Tibial nerve (tissue), 4 donors: ENCODE results near the gene TRABD2B. TPM values are rescaled to one million over a fixed set of nuclear protein-coding genes. Genes with fewer than 3 reads are reported as not detected.

Experiments
- DNase-seq, 2 donors: peaks; one replicate each; pipeline ENCODE4 v3.0.0-alpha.2; 2019; ENCODE audit warnings: low spot score in 2 of 2
- H3K27ac ChIP-seq, 4 donors: fragments of 200-600 bp; sonication (generic) in 3 of 4; one replicate each; pipeline ENCODE4 v1.5.1; 2017 to 2019; ENCODE audit warnings: mild to moderate bottlenecking in 1 of 4
- H3K27me3 ChIP-seq, 2 donors: fragments of 200-600 bp; sonication (generic) in 1 of 2; one replicate each; pipeline versions ENCODE4 v1.5.1 to v1.6.0; 2017 to 2019
- H3K36me3 ChIP-seq, 3 donors: fragments of 200-600 bp; sonication (generic); one replicate each; pipeline ENCODE4 v1.5.1; 2018 to 2019
- H3K4me1 ChIP-seq, 4 donors: fragments of 200-600 bp; sonication (generic) in 3 of 4; one replicate each; pipeline ENCODE4 v1.5.1; 2017 to 2019
- H3K4me3 ChIP-seq, 4 donors: fragments of 200-600 bp; sonication (generic) in 3 of 4; one replicate each; pipeline ENCODE4 v1.5.1; 2017 to 2019; ENCODE audit warnings: mild to moderate bottlenecking in 1 of 4, moderate library complexity in 1 of 4
- H3K9me3 ChIP-seq, 4 donors: fragments of 200-600 bp; sonication (generic) in 3 of 4; one replicate each; pipeline ENCODE4 v1.5.1; 2017 to 2019
- CTCF ChIP-seq, 5 experiments: fragments of 200-600 bp in 3 of 5; fragments of 450-650 bp in 2 of 5; sonication (generic) in 3 of 5; IDR thresholded peaks; one replicate each; pipeline ENCODE4 v1.5.1; 2016 to 2019; ENCODE audit warnings: antibody characterized with exemption in 5 of 5, mild to moderate bottlenecking in 3 of 5, moderate library complexity in 2 of 5
- EP300 ChIP-seq, 2 donors: sonication (generic); formaldehyde crosslinking; IDR thresholded peaks; one replicate each; pipeline ENCODE4 v1.6.1; 2017; ENCODE audit warnings: antibody characterized with exemption in 2 of 2, mild to moderate bottlenecking in 1 of 2
- POLR2A ChIP-seq, 2 donors: fragments of 450-650 bp; IDR thresholded peaks; one replicate each; pipeline ENCODE4 v1.6.1; 2017; ENCODE audit warnings: antibody characterized with exemption in 2 of 2, mild to moderate bottlenecking in 2 of 2, moderate library complexity in 2 of 2
- WGBS, 2 donors: methylation state at CpG; one replicate each; pipeline ENCODE4 v1.1.5; 2018; 5-methylcytosine and 5-hydroxymethylcytosine counted together
- total RNA-seq, 4 donors: library from RNA; depleted of rRNA; stranded (reverse); fragments of >200 nt; gene quantifications; one replicate each; pipeline ENCODE4 v1.1.0, GENCODE V29; 2016

Gene TRABD2B
- total RNA-seq, 4 donors from 2014 or later, result 1.3 to 4.1 (median 2.3) TPM

- Histone ChIP-seq H3K9me3 (no peaks in the 10 kb centered on the region), H3K4me3 (no peak overlapping the region), H3K4me1 (peaks cover 0 to 83% (median 35%) of the 10 kb centered on the region in 4 donors), H3K27ac (peak overlapping the region in 2 of 4 donors; percentile 25 to 36), H3K36me3 (no peaks in the 10 kb centered on the region), H3K27me3 (no peaks in the 10 kb centered on the region)
- no peak for TF ChIP-seq EP300 (IDR thresholded peaks at IDR 0.05)
- no peak for TF ChIP-seq POLR2A (IDR thresholded peaks at IDR 0.05)
- DNase-seq, result no peak
- WGBS, 2 donors, result 58 to 73% methylated on average over 5 of the region's 5 CpGs
Measured at GRCh38 chr1:47821760-47822159, 175.4 kb downstream of the TRABD2B start.

DNA sequence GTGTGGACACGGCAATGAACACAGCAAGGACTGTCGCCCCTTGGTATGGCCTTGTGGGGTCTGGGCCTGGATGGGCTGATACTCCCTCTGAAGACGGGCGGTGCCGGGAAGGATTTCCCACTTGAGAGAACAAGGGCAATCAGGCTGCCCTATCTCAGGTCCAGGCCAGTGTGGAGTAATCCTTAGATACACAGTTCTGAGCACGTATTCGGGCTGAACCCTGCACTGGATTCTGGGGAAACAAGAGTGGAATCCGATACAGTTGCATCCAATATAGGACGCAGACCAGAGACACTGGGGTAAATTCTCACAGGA, 177.7 kb downstream of the TRABD2B start:
- Histone ChIP-seq H3K9me3 (no peaks in the 10 kb centered on the region), H3K4me3 (no peak overlapping the region), H3K36me3 (no peaks in the 10 kb centered on the region), H3K27me3 (no peaks in the 10 kb centered on the region), H3K4me1 (peaks cover 0 to 90% (median 40%) of the 10 kb centered on the region in 4 donors), H3K27ac (peak overlapping the region in 2 of 4 donors; percentile 67 to 84)
- 37 to 47% methylated on average over 9 of the region's 9 CpGs for WGBS, 2 donors
- no peak for DNase-seq
- TF ChIP-seq CTCF (IDR thresholded peaks at IDR 0.05) (no peak), POLR2A (IDR thresholded peaks at IDR 0.05) (no peak), EP300 (IDR thresholded peaks at IDR 0.05) (no peak)

- TF ChIP-seq POLR2A (IDR thresholded peaks at IDR 0.05) (no peak), EP300 (IDR thresholded peaks at IDR 0.05) (peak in 1 of 2 donors; percentile 14), CTCF (IDR thresholded peaks at IDR 0.05) (no peak)
- Histone ChIP-seq H3K9me3 (no peaks in the 10 kb centered on the region), H3K27ac (peak overlapping the region in 2 of 4 donors; percentile 67 to 84), H3K36me3 (no peaks in the 10 kb centered on the region), H3K4me1 (peaks cover 0 to 90% (median 41%) of the 10 kb centered on the region in 4 donors), H3K27me3 (no peaks in the 10 kb centered on the region), H3K4me3 (no peak overlapping the region)
- 37 to 54% methylated on average over 20 of the region's 20 CpGs for WGBS, 2 donors
- DNase-seq, result peak; percentile 37 to 45
Measured at GRCh38 chr1:47818682-47819573, 178.3 kb downstream of the TRABD2B start.

DNA sequence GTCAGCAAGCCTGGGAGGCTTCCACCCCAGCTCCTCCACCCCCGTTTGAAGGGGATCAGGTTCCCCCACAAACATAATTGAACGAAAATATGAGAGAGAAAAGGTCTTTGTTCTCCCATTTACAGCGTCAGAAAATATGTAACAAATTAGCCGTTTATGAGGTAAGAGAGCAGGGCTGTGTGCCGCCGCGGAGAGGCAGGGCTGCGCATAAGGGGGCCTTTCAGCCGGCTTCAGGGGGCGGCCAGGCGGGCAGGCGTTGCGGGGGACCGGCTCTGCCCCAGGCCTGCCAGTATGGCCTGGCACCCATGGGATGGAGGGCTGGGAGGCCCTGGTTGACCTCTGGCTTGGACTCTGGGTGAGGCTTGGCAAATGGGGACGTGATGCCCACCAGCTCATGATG, 179.3 kb downstream of the TRABD2B start:
- Histone ChIP-seq H3K9me3 (no peaks in the 10 kb centered on the region), H3K4me3 (no peak overlapping the region), H3K27ac (peak overlapping the region in 3 of 4 donors; percentile 51 to 84 (median 67)), H3K36me3 (no peaks in the 10 kb centered on the region), H3K27me3 (no peaks in the 10 kb centered on the region), H3K4me1 (peaks cover 0 to 90% (median 38%) of the 10 kb centered on the region in 4 donors)
- DNase-seq, result no peak
- 55 to 73% methylated on average over 14 to 15 of the region's 15 CpGs for WGBS, 2 donors
- TF ChIP-seq CTCF (IDR thresholded peaks at IDR 0.05) (no peak), POLR2A (IDR thresholded peaks at IDR 0.05) (no peak), EP300 (IDR thresholded peaks at IDR 0.05) (no peak)

- Histone ChIP-seq H3K27me3 (no peaks in the 10 kb centered on the region), H3K27ac (peak overlapping the region in 2 of 4 donors; percentile 7 to 67), H3K36me3 (no peaks in the 10 kb centered on the region), H3K4me1 (peaks cover 0 to 80% (median 36%) of the 10 kb centered on the region in 4 donors), H3K4me3 (no peak overlapping the region), H3K9me3 (no peaks in the 10 kb centered on the region)
- DNase-seq, result no peak
- TF ChIP-seq EP300 (IDR thresholded peaks at IDR 0.05) (no peak), CTCF (IDR thresholded peaks at IDR 0.05) (no peak), POLR2A (IDR thresholded peaks at IDR 0.05) (no peak)
- 90 to 94% methylated on average over 5 of the region's 5 CpGs for WGBS, 2 donors
Measured at GRCh38 chr1:47816325-47817071, 180.7 kb downstream of the TRABD2B start.
